ENCODE measurements around the gene CALD1. TPM values are rescaled to one million over a fixed set of nuclear protein-coding genes. Genes with fewer than 3 reads are reported as not detected.

Gene CALD1
- total RNA-seq, 3 donors from 2014 or later, result 40.3 to 1,241 (median 134) TPM

DNA sequence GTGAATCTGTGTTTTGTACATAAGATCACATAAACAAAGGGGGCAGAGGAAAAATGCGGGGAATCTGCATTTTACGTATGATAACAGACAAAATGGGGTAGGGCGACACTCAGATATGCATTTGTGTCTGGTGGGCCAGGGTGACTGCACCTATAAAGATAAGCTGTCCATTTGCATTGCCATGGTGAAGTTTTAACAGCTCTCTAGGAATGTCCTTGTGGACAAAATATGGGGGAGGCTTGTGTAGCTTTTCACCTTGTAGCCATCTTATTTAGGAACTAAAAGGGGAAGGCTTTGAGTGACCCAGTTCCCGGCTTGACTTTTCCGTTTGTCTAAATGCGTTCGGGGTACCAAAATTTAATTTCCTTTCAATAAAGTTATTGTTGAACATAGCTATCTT is 114.5 kb downstream of the CALD1 start:
- no peaks in the 10 kb centered on the region for H3K4me1 ChIP-seq (ENCODE audit: low read depth)
- TF ChIP-seq CTCF (IDR thresholded peaks at IDR 0.05), result no peak
- no peak overlapping the region for H3K4me3 ChIP-seq

DNA sequence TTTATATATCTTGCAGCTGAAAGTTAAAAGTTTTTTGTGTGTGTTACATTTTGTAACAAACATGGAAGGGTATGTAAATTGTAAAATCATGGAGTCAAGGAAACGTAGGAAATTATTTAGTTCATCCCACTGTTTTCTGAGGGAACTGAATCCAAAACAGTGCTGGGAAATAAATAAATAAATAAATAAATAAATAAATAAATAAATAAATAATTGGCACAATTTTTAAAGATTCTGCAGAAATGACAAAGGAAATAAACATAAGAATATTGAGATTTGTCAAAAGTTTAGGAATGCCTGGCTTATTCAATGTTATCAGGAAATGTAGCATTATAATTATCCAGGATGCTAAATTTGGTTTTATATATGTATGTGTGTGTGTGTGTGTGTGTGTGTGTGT is 115.5 kb downstream of the CALD1 start:
- no peaks in the 10 kb centered on the region for H3K36me3 ChIP-seq (ENCODE audit: low read depth)
- H3K4me3 ChIP-seq, result no peak overlapping the region
- no peaks in the 10 kb centered on the region for H3K4me1 ChIP-seq (ENCODE audit: low read depth)
- no peak for TF ChIP-seq CTCF (IDR thresholded peaks at IDR 0.05)
- peaks cover 8% of the 10 kb centered on the region for H3K9me3 ChIP-seq
- DNase-seq, result no peak
- no peak for ATAC-seq
- intact Hi-C loops (cut with DNase I, micrococcal nuclease), result no loop called here

More for the DNA sequence above, 114.5 kb downstream of the CALD1 start:
- Histone ChIP-seq H3K36me3 (ENCODE audit: low read depth) (no peaks in the 10 kb centered on the region), H3K9me3 (peaks cover 8% of the 10 kb centered on the region)
- intact Hi-C loops (cut with DNase I, micrococcal nuclease), result no loop called here
- no peak for DNase-seq
- ATAC-seq, result no peak

GRCh38 chr7:134896073-134896472 is 116.6 kb downstream of the CALD1 start:
- intact Hi-C loops (cut with DNase I, micrococcal nuclease), result no loop called here
- ATAC-seq (no peak), DNase-seq (no peak)
- no peak overlapping the region for H3K4me3 ChIP-seq
- no peaks in the 10 kb centered on the region for H3K36me3 ChIP-seq (ENCODE audit: low read depth)
- TF ChIP-seq CTCF (IDR thresholded peaks at IDR 0.05), result no peak
- peaks cover 8% of the 10 kb centered on the region for H3K9me3 ChIP-seq
- no peaks in the 10 kb centered on the region for H3K4me1 ChIP-seq (ENCODE audit: low read depth)

- no peak for DNase-seq
- no peaks in the 10 kb centered on the region for H3K36me3 ChIP-seq (ENCODE audit: low read depth)
- peaks cover 8% of the 10 kb centered on the region for H3K9me3 ChIP-seq
- intact Hi-C loops (cut with DNase I, micrococcal nuclease), result no loop called here
- H3K4me3 ChIP-seq, result no peak overlapping the region
- no peak for TF ChIP-seq CTCF (IDR thresholded peaks at IDR 0.05)
- H3K4me1 ChIP-seq (ENCODE audit: low read depth), result no peaks in the 10 kb centered on the region
- no peak for ATAC-seq
These were observed 118.5 kb downstream of the CALD1 start for GRCh38 chr7:134897936-134898335.

DNA sequence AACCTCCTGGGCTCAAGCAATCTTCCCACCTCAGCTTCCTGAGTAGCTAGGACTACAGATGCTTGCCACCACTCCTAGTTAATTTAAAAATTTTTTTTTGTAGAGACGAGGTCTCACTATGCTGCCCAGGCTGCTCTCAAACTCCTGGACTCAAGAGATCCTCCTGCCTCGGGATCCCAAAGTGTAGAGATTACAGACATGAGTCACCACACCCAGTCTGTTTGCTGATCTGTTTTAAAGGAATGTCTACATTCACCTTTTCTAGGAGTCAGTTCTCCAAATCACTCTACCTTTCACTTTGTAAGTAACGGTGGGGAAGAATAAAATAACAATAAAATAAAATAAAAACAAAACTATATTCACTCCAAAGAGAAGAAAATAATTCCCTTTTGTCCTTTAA is 120.3 kb downstream of the CALD1 start:
- H3K4me3 ChIP-seq, result no peak overlapping the region
- H3K4me1 ChIP-seq (ENCODE audit: low read depth), result no peaks in the 10 kb centered on the region
- intact Hi-C loops (cut with DNase I, micrococcal nuclease), result no loop called here
- no peaks in the 10 kb centered on the region for H3K36me3 ChIP-seq (ENCODE audit: low read depth)
- ATAC-seq, result no peak
- TF ChIP-seq CTCF (IDR thresholded peaks at IDR 0.05), result no peak
- no peak for DNase-seq
- peaks cover 8% of the 10 kb centered on the region for H3K9me3 ChIP-seq
